A549 (cell line): Measurements from ENCODE around the gene RTEL1. TPM values are rescaled to one million over a fixed set of nuclear protein-coding genes. Genes with fewer than 3 reads are reported as not detected.

Experiments used
- ATAC-seq, 2 experiments: fragments of 200-7000 bp in 1 of 2; fragments of >200 bp in 1 of 2; cut with Nextera tagmentation in 1 of 2; cut with Tn5 transposase in 1 of 2; 3 replicates each; pipeline versions ENCODE4 v1.8.0 to v1.9.1; 2018 to 2020; ENCODE audit warnings: mild to moderate bottlenecking in 1 of 2, moderate library complexity in 1 of 2
- CTCF ChIA-PET: fragments of 300-600 bp; sonication (Branson Sonifier 250); formaldehyde crosslinking; extraction: SDS; loops from one replicate; lab custom pipeline; 2021; ENCODE audit warnings: antibody characterized with exemption, inconsistent platforms; lab: Yijun Ruan, JAX
- POLR2A ChIA-PET: fragments of 350-600 bp; formaldehyde crosslinking; extraction: SDS; loops from one replicate; lab custom pipeline; 2021; ENCODE audit warnings: antibody characterized with exemption, inconsistent platforms; lab: Yijun Ruan, JAX
- DNase-seq, 2 experiments: peaks; one replicate each; pipeline versions ENCODE4 v3.0.0 to v3.0.0-alpha.2; 2011 to 2016; ENCODE audit warnings: low read depth in 1 of 2, low spot score in 1 of 2
- FAIRE-seq: peaks from 2 replicates; lab custom pipeline; 2011; peaks lifted over from hg19 to GRCh38; lab: Jason Lieb, UNC
- H3K27ac ChIP-seq, 2 experiments: fragments of >200 bp; sonication (Bioruptor Twin); formaldehyde crosslinking; 3 replicates each; pipeline ENCODE4 v1.5.1; 2016 to 2017
- H3K4me1 ChIP-seq: fragments of >200 bp; sonication (Bioruptor Twin); formaldehyde crosslinking; 3 replicates; pipeline ENCODE4 v1.6.1; 2016
- H3K4me2 ChIP-seq: fragments of >200 bp; sonication (Bioruptor Twin); formaldehyde crosslinking; 3 replicates; pipeline ENCODE4 v1.6.1; 2016
- H3K4me3 ChIP-seq: fragments of >200 bp; sonication (Bioruptor Twin); formaldehyde crosslinking; 3 replicates; pipeline ENCODE4 v1.5.1; 2016
- H3K9me3 ChIP-seq: fragments of >200 bp; sonication (Bioruptor Twin); formaldehyde crosslinking; 3 replicates; pipeline ENCODE4 v1.6.1; 2016
- BHLHE40 ChIP-seq: IDR thresholded peaks from 2 replicates; pipeline ENCODE4 v1.6.1; 2012; ENCODE audit warnings: low read depth, low read length, inconsistent platforms
- CBX8 ChIP-seq: fragments of 200-600 bp; sonication (generic); IDR thresholded peaks from 2 replicates; pipeline ENCODE4 v1.6.1; 2016
- CHD4 ChIP-seq: fragments of 200-600 bp; sonication (generic); IDR thresholded peaks from 2 replicates; pipeline ENCODE4 v1.6.1; 2016; ENCODE audit warnings: antibody characterized with exemption, mild to moderate bottlenecking, borderline replicate concordance
- ESRRA ChIP-seq: fragments of 150-350 bp; IDR thresholded peaks from 2 replicates; pipeline ENCODE4 v1.6.1; 2014; ENCODE audit warnings: mild to moderate bottlenecking, low read length, borderline replicate concordance
- GATA3 ChIP-seq: IDR thresholded peaks from 2 replicates; pipeline ENCODE4 v1.6.1; 2012; ENCODE audit warnings: borderline replicate concordance
- HOXB5 ChIP-seq: fragments of 250-450 bp; sonication (Bioruptor Pico); IDR thresholded peaks from 2 replicates; pipeline ENCODE4 v1.5.0; 2020; ENCODE audit warnings: mild to moderate bottlenecking, moderate library complexity
- KDM1A ChIP-seq: fragments of 200-600 bp; sonication (generic); IDR thresholded peaks from 2 replicates; pipeline ENCODE4 v1.6.1; 2016; ENCODE audit warnings: low read depth, mild to moderate bottlenecking
- MAZ ChIP-seq: fragments of 150-350 bp; IDR thresholded peaks from 2 replicates; pipeline ENCODE4 v1.6.1; 2014; ENCODE audit warnings: antibody characterized with exemption, low read depth, low read length, borderline replicate concordance
- POLR2AphosphoS2 ChIP-seq: conservative IDR thresholded peaks from 2 replicates; pipeline ENCODE4 v1.6.1; 2012; ENCODE audit warnings: low read length, improper control_type of control experiment, inconsistent platforms
- RFX5 ChIP-seq: fragments of 450-650 bp; IDR thresholded peaks from 2 replicates; pipeline ENCODE4 v1.7.1; 2014; ENCODE audit warnings: antibody characterized with exemption, mild to moderate bottlenecking, moderate library complexity
- ZC3H11A ChIP-seq: fragments of 450-650 bp; IDR thresholded peaks from 2 replicates; pipeline ENCODE4 v1.6.1; 2014; ENCODE audit warnings: antibody characterized with exemption, mild to moderate bottlenecking
- ZNF302 ChIP-seq: fragments of 250-450 bp; sonication (Bioruptor Pico); IDR thresholded peaks from 2 replicates; pipeline ENCODE4 v1.9.0; 2021; ENCODE audit warnings: inconsistent platforms, mild to moderate bottlenecking, moderate library complexity
- ZSCAN20 ChIP-seq: fragments of 250-450 bp; sonication (Bioruptor Pico); IDR thresholded peaks from 2 replicates; pipeline ENCODE4 v1.8.0; 2022; ENCODE audit warnings: mild to moderate bottlenecking, moderate library complexity
- WGBS: methylation state at CpG from one replicate; pipeline ENCODE4 v1.1.6; 2017; ENCODE audit errors: missing lambda C conversion rate; 5-methylcytosine and 5-hydroxymethylcytosine counted together
- polyA plus RNA-seq, 4 experiments: library from polyadenylated mRNA; depleted of rRNA in 3 of 4; stranded (reverse); fragments of >200 nt; fragmentation: RNase III in 1 of 4; extraction: RNeasy Plus Mini Kit Qiagen cat#74134 plus additional on column Dnase treatment in 1 of 4; gene quantifications; 2 replicates in 3 of 4; 3 replicates in 1 of 4; pipeline ENCODE4 v1.2.3, GENCODE V29; 2011 to 2017
- TF ChIP-seq, protein P1 (sequence below): fragments of 250-450 bp; sonication (Bioruptor Pico); IDR thresholded peaks from 2 replicates; pipeline ENCODE4 v1.5.0; 2021; ENCODE audit warnings: mild to moderate bottlenecking, moderate library complexity, borderline replicate concordance
- TF ChIP-seq, protein P2 (sequence below): fragments of 150-350 bp; IDR thresholded peaks from 2 replicates; pipeline ENCODE4 v1.6.1; 2014; ENCODE audit warnings: low read depth, mild to moderate bottlenecking, low read length
- TF ChIP-seq, protein P3 (sequence below): IDR thresholded peaks from 2 replicates; pipeline ENCODE4 v1.6.1; 2012
- TF ChIP-seq, protein P4 (sequence below): fragments of 250-450 bp; sonication (Bioruptor Pico); IDR thresholded peaks from 2 replicates; pipeline ENCODE4 v1.5.0; 2020; ENCODE audit warnings: low read depth, mild to moderate bottlenecking, moderate library complexity

The RTEL1 gene
- polyA plus RNA-seq, 2 of the 4 experiments (the other 2 are of a cell fraction): 11.3 to 12.6 TPM

DNA sequence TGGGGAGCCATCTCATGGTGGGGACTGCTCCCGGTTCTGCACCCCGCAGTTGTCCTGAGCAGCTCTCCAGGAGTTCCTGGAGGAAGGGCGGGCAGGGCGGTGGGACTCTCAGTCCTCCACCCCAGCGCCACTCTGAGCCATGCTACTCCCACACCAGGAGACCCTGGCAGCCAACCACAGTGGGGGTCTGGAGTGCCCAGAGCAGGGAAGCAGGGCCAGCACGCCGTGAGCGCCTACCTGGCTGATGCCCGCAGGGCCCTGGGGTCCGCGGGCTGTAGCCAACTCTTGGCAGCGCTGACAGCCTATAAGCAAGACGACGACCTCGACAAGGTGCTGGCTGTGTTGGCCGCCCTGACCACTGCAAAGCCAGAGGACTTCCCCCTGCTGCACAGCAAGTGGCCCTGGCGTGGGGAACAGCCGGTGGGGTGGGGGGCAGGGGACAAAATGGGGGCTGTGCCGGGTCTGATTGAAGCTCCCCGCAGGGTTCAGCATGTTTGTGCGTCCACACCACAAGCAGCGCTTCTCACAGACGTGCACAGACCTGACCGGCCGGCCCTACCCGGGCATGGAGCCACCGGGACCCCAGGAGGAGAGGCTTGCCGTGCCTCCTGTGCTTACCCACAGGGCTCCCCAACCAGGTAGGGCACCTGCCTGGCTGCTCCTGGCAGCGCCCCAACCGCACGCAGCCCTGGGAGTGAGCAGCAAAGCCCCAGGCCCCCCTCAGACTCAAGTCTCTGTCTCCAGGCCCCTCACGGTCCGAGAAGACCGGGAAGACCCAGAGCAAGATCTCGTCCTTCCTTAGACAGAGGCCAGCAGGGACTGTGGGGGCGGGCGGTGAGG is 36.7 kb downstream of the RTEL1 start:
- no peak overlapping the region for H3K4me2 ChIP-seq
- ATAC-seq: no peak
- WGBS: 91% methylated on average over 8 of the region's 37 CpGs
- ChIA-PET POLR2A (interaction anchor here (0.6 kb wide), 1 partner anchor 279 kb away, joined by 3 read pairs; no protein-coding TSS in a partner anchor), CTCF (interaction anchor here (1.0 kb wide), 1 partner anchor 157 kb away, joined by 3 read pairs; no protein-coding TSS in a partner anchor)
- H3K9me3 ChIP-seq: no peaks in the 10 kb centered on the region
- TF ChIP-seq, protein P1, sequence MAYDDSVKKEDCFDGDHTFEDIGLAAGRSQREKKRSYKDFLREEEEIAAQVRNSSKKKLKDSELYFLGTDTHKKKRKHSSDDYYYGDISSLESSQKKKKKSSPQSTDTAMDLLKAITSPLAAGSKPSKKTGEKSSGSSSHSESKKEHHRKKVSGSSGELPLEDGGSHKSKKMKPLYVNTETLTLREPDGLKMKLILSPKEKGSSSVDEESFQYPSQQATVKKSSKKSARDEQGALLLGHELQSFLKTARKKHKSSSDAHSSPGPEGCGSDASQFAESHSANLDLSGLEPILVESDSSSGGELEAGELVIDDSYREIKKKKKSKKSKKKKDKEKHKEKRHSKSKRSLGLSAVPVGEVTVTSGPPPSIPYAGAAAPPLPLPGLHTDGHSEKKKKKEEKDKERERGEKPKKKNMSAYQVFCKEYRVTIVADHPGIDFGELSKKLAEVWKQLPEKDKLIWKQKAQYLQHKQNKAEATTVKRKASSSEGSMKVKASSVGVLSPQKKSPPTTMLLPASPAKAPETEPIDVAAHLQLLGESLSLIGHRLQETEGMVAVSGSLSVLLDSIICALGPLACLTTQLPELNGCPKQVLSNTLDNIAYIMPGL (CRISPR knock-in tag): no peak
- TF ChIP-seq ZC3H11A (no peak), KDM1A (no peak), CHD4 (no peak)
- TF ChIP-seq, protein P2, sequence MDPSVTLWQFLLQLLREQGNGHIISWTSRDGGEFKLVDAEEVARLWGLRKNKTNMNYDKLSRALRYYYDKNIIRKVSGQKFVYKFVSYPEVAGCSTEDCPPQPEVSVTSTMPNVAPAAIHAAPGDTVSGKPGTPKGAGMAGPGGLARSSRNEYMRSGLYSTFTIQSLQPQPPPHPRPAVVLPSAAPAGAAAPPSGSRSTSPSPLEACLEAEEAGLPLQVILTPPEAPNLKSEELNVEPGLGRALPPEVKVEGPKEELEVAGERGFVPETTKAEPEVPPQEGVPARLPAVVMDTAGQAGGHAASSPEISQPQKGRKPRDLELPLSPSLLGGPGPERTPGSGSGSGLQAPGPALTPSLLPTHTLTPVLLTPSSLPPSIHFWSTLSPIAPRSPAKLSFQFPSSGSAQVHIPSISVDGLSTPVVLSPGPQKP: no peak
- TF ChIP-seq, all 56 proteins: peak for 0
- Histone ChIP-seq H3K4me3 (no peak overlapping the region), H3K27ac (peak overlapping the region in 1 of 2 experiments; percentile 31; a peak in 2 of 6 replicates), H3K4me1 (peaks cover 41% of the 10 kb centered on the region)
- DNase-seq (no peak), FAIRE-seq (no peak)

DNA sequence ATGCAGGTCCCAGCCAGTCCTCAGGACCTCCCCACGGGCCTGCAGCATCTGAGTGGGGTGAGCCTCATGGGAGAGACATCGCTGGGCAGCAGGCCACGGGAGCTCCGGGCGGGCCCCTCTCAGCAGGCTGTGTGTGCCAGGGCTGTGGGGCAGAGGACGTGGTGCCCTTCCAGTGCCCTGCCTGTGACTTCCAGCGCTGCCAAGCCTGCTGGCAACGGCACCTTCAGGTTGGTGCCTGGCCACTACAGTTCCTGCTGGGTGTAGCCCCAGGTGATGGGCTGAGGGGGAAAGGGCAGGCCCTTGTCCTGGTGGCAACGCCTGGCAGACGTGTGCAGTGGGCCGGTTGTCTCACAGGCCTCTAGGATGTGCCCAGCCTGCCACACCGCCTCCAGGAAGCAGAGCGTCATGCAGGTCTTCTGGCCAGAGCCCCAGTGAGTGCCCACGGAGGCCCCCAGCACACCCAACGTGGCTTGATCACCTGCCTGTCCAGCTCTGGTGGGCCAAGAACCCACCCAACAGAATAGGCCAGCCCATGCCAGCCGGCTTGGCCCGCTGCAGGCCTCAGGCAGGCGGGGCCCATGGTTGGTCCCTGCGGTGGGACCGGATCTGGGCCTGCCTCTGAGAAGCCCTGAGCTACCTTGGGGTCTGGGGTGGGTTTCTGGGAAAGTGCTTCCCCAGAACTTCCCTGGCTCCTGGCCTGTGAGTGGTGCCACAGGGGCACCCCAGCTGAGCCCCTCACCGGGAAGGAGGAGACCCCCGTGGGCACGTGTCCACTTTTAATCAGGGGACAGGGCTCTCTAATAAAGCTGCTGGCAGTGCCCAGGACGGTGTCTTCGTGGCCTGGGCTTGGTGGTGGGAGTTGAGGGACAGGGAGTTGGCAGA is 37.6 kb downstream of the RTEL1 start:
- TF ChIP-seq CBX8: no peak
- TF ChIP-seq POLR2AphosphoS2: 0 out of 2 replicates have a peak, but pooled peaks have one; percentile 46
- TF ChIP-seq, all 56 proteins: peak for 1
- no peak overlapping the region for H3K4me2 ChIP-seq
- CTCF ChIA-PET: interaction anchor here (0.6 kb wide), 1 partner anchor 93 kb away, joined by 3 read pairs; no protein-coding TSS in a partner anchor
- ATAC-seq: no peak
- 86% methylated on average over 11 of the region's 25 CpGs for WGBS
- FAIRE-seq: no peak
- POLR2A ChIA-PET: interaction anchor here (0.6 kb wide), 1 partner anchor 64 kb away, joined by 4 read pairs; no protein-coding TSS in a partner anchor
- H3K27ac ChIP-seq: peak overlapping the region in 1 of 2 experiments; percentile 94; a peak in 3 of 6 replicates
- no peak for DNase-seq
- no peaks in the 10 kb centered on the region for H3K9me3 ChIP-seq
- H3K4me3 ChIP-seq: no peak overlapping the region
- H3K4me1 ChIP-seq: peaks cover 45% of the 10 kb centered on the region

DNA sequence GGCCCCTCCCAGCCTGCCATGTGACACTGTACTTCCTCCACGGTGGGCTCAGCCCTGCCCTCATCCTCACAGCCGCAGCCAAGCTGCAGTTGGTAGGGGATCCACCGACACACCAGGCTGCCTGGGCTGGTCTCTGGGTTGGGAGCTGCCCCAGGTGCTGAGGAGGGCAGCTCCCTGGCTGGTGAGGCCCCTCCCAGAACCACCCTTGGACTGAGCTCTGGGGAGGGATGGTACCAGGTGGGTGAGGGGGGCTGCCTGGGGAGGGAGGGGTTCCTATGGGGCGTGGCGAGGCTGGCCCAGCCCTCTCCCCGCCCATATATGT is 38.2 kb downstream of the RTEL1 start:
- FAIRE-seq (no peak), DNase-seq (no peak), ATAC-seq (peak in 1 of 2 experiments; percentile 3; a peak in 2 of 6 replicates)
- no peak overlapping the region for H3K4me2 ChIP-seq
- peaks cover 39% of the 10 kb centered on the region for H3K4me1 ChIP-seq
- H3K9me3 ChIP-seq: no peaks in the 10 kb centered on the region
- peak overlapping the region in 1 of 2 experiments; percentile 94; a peak in 3 of 6 replicates for H3K27ac ChIP-seq
- no peak overlapping the region for H3K4me3 ChIP-seq
- WGBS: 96% methylated on average over 4 of the region's 6 CpGs
- ChIA-PET POLR2A (interaction anchor here (0.6 kb wide), 1 partner anchor 65 kb away, joined by 4 read pairs; no protein-coding TSS in a partner anchor), CTCF (no interaction called here)
- TF ChIP-seq BHLHE40 (no peak), GATA3 (no peak), MAZ (no peak), HOXB5 (CRISPR knock-in tag) (no peak), ESRRA (no peak), ZSCAN20 (CRISPR knock-in tag) (no peak), RFX5 (no peak), ZNF302 (no peak)
- TF ChIP-seq, protein P1 (CRISPR knock-in tag): no peak
- TF ChIP-seq, protein P3, sequence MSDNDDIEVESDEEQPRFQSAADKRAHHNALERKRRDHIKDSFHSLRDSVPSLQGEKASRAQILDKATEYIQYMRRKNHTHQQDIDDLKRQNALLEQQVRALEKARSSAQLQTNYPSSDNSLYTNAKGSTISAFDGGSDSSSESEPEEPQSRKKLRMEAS: no peak
- TF ChIP-seq, protein P4, sequence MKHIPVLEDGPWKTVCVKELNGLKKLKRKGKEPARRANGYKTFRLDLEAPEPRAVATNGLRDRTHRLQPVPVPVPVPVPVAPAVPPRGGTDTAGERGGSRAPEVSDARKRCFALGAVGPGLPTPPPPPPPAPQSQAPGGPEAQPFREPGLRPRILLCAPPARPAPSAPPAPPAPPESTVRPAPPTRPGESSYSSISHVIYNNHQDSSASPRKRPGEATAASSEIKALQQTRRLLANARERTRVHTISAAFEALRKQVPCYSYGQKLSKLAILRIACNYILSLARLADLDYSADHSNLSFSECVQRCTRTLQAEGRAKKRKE (CRISPR knock-in tag): no peak
